GM21423 (cell line): ENCODE data around the gene TSPAN5.

Experiments
- ATAC-seq: cut with Tn5 transposase; IDR thresholded peaks from one replicate; pipeline ENCODE4 v1.9.1; 2021; ENCODE audit warnings: mild to moderate bottlenecking, moderate library complexity; ENCODE audit not compliant: unreplicated experiment

TSPAN5 gene

GRCh38 chr4:98673978-98674377, 15.6 kb upstream of the TSPAN5 start:
- ATAC-seq, result no peak

- no peak for ATAC-seq
Observed at GRCh38 chr4:98673288-98673644, 14.9 kb upstream of the TSPAN5 start.

- ATAC-seq, result no peak
Observed at GRCh38 chr4:98672583-98673287, 14.3 kb upstream of the TSPAN5 start.

- ATAC-seq, result no peak
Observed at GRCh38 chr4:98671131-98671530, 12.7 kb upstream of the TSPAN5 start.

- no peak for ATAC-seq
Observed at GRCh38 chr4:98670186-98670585, 11.8 kb upstream of the TSPAN5 start.

GRCh38 chr4:98669577-98669976, 11.2 kb upstream of the TSPAN5 start:
- ATAC-seq, result no peak

GRCh38 chr4:98664959-98665358, 6.5 kb upstream of the TSPAN5 start:
- ATAC-seq, result no peak

GRCh38 chr4:98663226-98664006, 5.0 kb upstream of the TSPAN5 start:
- peak; percentile 70 for ATAC-seq

GRCh38 chr4:98662626-98663225, 4.3 kb upstream of the TSPAN5 start:
- ATAC-seq, result peak; percentile 0

- no peak for ATAC-seq
Observed at GRCh38 chr4:98662055-98662453, 3.6 kb upstream of the TSPAN5 start.

- ATAC-seq, result no peak
Observed at GRCh38 chr4:98661371-98662054, 3.1 kb upstream of the TSPAN5 start.

GRCh38 chr4:98659741-98660462, 1.5 kb upstream of the TSPAN5 start:
- no peak for ATAC-seq

- no peak for ATAC-seq
Observed at GRCh38 chr4:98659106-98659592, 738 bp upstream of the TSPAN5 start.

GRCh38 chr4:98657531-98658286, 702 bp downstream of the TSPAN5 start:
- ATAC-seq, result peak; percentile 5

GRCh38 chr4:98656886-98657285, 1.5 kb downstream of the TSPAN5 start:
- ATAC-seq, result no peak

GRCh38 chr4:98656443-98656842, 2.0 kb downstream of the TSPAN5 start:
- ATAC-seq, result no peak

GRCh38 chr4:98653890-98654867, 4.2 kb downstream of the TSPAN5 start:
- no peak for ATAC-seq

- no peak for ATAC-seq
Observed at GRCh38 chr4:98652996-98653395, 5.4 kb downstream of the TSPAN5 start.

GRCh38 chr4:98648602-98649001, 9.8 kb downstream of the TSPAN5 start:
- no peak for ATAC-seq
